ENCODE measurements around the gene NFATC3. TPM values are rescaled to one million over a fixed set of nuclear protein-coding genes. Genes with fewer than 3 reads are reported as not detected.

The NFATC3 gene
- total RNA-seq, 2 experiments from 2014 or later = 166 to 169 TPM

DNA sequence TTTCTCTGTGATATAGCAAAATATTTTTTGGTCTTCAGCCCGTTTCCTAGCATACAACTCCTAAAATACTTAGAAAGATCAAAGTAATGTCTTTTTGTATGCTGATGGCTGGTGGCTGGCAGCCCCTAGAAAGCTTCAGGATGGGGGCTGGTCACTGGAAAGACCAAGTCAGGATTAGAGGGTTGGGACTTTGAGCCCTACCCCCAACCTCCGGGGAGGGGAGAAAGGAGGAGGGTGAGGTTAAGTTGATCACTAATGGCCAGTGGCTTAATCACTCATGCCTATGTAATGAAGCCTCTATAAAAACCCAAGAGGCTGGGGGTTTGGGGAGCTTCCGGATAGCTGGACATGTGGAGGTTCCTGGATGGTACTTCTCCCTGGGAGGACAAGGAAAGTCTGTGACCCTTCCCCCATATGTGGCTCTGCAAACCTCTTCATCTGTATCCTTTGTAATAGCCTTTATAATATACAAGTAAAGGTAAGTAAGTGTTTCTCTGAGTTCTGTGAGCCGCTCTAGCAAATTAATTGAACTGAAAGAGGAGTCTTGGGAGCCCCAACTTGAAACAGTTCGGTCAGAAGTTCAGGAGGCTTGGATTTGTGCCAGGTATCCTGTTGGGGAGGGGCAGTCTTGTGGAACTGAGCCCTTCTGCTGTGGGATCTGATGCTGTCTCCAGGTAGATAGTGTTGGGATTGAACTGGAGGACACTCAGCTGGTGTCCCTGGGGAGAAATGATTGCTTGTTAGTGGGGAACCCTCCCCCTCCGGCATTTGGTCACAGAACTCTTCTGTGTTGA lies 182.6 kb downstream of the NFATC3 start:
- ATAC-seq = no peak
- no peaks in the 10 kb centered on the region for H3K9me3 Mint-ChIP-seq (ENCODE audit: insufficient read depth)
- peak overlapping the region; percentile 48 for H3K4me3 Mint-ChIP-seq
- ChIA-PET POLR2A (interaction anchor here (0.6 kb wide), 1 partner anchor 43 kb away, joined by 3 read pairs; the partner anchor contains the start of genes PRMT7 and SLC7A6OS), CTCF (interaction anchor here (2.3 to 7.6 kb wide), 4 partner anchors 16 to 61 kb away, joined by 8 to 346 read pairs (median 12); no protein-coding TSS in a partner anchor)
- peak overlapping the region; percentile 10 for H3K27ac Mint-ChIP-seq
- no peaks in the 10 kb centered on the region for H3K27me3 Mint-ChIP-seq (ENCODE audit: low read depth)
- H3K36me3 Mint-ChIP-seq (ENCODE audit: low read depth) = peaks cover 40% of the 10 kb centered on the region
- H3K4me1 Mint-ChIP-seq (ENCODE audit: low read depth) = peaks cover 73% of the 10 kb centered on the region
- no peak for DNase-seq

DNA sequence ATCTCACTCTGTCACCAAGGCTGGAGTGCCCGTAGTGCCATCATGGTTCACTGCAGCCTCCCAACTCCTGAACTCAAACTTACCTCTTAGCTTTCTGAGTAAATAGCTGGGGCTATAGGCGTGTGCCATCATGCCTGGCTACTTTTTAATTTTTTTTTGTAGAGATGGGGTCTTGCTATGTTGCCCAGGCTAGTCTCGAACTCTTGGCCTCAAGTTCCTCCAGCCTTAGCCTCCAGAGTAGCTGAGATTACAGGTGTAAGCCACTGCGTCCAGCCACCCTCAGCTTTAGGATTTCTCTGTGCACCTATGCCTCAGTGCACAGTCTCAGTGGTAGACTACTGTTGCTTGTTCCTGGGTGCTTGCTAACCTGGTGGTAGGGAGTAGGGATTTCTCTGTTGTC lies 184.6 kb downstream of the NFATC3 start:
- no peaks in the 10 kb centered on the region for H3K27me3 Mint-ChIP-seq (ENCODE audit: low read depth)
- CTCF ChIA-PET = interaction anchor here (1.0 to 2.7 kb wide), 6 partner anchors 9 to 59 kb away, joined by 3 to 14 read pairs (median 7); no protein-coding TSS in a partner anchor
- no peak overlapping the region for H3K4me3 Mint-ChIP-seq
- peaks cover 83% of the 10 kb centered on the region for H3K4me1 Mint-ChIP-seq (ENCODE audit: low read depth)
- POLR2A ChIA-PET = interaction anchor here (0.8 to 1.7 kb wide), 4 partner anchors 16 to 42 kb away, joined by 3 to 10 read pairs (median 4); no protein-coding TSS in a partner anchor
- no peak for ATAC-seq
- DNase-seq = no peak
- H3K36me3 Mint-ChIP-seq (ENCODE audit: low read depth) = peaks cover 59% of the 10 kb centered on the region
- H3K9me3 Mint-ChIP-seq (ENCODE audit: insufficient read depth) = no peaks in the 10 kb centered on the region
- peak overlapping the region; percentile 67 for H3K27ac Mint-ChIP-seq

DNA sequence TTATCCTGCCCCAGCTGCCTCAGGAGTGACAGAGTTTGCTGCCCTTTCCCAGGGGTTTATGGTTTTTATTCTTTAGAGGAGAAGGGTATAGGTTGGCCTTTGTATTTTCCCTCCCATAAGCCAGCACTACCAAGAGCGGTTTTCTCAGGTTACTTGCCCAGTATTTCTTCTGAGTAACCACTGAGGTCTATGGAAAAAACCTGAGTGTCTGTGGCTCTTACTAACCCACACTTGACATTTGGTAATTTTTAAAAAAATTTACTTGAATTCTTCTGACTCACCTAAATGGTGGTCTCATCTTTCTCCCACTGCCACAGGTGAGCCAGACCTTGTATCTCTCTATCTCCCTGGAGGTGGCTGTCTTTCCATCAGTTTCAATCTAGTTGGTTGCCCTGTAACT lies 185.2 kb downstream of the NFATC3 start:
- DNase-seq = no peak
- ATAC-seq = peak; percentile 20
- Mint-ChIP-seq H3K9me3 (ENCODE audit: insufficient read depth) (no peaks in the 10 kb centered on the region), H3K4me3 (no peak overlapping the region), H3K4me1 (ENCODE audit: low read depth) (peaks cover 85% of the 10 kb centered on the region), H3K36me3 (ENCODE audit: low read depth) (peaks cover 61% of the 10 kb centered on the region), H3K27me3 (ENCODE audit: low read depth) (no peaks in the 10 kb centered on the region), H3K27ac (peak overlapping the region; percentile 67)
- ChIA-PET POLR2A (interaction anchor here (0.8 to 1.7 kb wide), 2 partner anchors 16 to 42 kb away, joined by 3 to 10 read pairs; no protein-coding TSS in a partner anchor), CTCF (interaction anchor here (1.0 to 7.9 kb wide), 7 partner anchors 8 to 59 kb away, joined by 3 to 118 read pairs (median 8); partner anchors contain the start of gene SLC7A6)

DNA sequence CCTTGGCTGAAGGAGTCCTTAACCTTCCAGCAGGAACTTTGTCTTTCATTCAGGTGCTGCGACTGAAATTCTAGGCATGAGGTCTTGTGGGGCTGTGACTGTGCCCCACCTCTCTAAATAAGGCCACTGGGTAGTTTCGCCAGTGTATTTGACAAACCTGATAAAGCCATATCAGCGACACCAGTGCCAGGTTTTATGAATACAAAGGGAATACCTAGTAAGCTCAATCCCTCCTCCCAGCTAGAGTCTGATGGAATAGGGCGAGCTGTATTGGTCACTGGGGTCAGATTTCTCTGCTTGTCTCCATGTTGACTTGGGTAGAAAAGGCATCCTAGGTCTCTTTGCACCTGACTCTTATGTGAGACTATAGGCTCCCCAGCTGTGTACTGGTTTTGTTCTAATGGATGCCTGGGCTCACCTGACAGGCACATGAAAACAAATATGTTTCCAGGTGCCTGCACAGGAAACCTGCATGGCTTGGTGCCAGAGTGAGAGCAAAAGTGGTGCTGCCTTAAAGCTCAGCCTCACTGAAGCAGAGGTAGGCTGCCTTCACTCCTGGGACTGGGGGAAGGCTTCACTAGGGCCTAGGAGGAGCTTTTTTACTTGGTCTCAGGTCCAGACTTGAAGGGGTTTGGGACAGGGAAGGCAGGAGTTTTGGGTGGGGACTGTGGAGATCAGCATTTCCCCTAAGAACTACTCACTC lies 187.5 kb downstream of the NFATC3 start:
- ATAC-seq = peak; percentile 27
- H3K27me3 Mint-ChIP-seq (ENCODE audit: low read depth) = no peaks in the 10 kb centered on the region
- H3K4me3 Mint-ChIP-seq = peak overlapping the region; percentile 37
- H3K9me3 Mint-ChIP-seq (ENCODE audit: insufficient read depth) = no peaks in the 10 kb centered on the region
- peaks cover 65% of the 10 kb centered on the region for H3K36me3 Mint-ChIP-seq (ENCODE audit: low read depth)
- peaks cover 85% of the 10 kb centered on the region for H3K4me1 Mint-ChIP-seq (ENCODE audit: low read depth)
- DNase-seq = peak; percentile 43
- ChIA-PET CTCF (interaction anchor here (1.6 to 7.9 kb wide), 6 partner anchors 10 to 56 kb away, joined by 3 to 118 read pairs (median 14); partner anchors contain the start of genes PRMT7, SLC7A6 and SLC7A6OS), POLR2A (interaction anchor here (0.7 to 1.9 kb wide), 7 partner anchors 8 to 31 kb away, joined by 3 to 9 read pairs (median 3); partner anchors contain the start of gene SLC7A6)
- H3K27ac Mint-ChIP-seq = peak overlapping the region; percentile 84

DNA sequence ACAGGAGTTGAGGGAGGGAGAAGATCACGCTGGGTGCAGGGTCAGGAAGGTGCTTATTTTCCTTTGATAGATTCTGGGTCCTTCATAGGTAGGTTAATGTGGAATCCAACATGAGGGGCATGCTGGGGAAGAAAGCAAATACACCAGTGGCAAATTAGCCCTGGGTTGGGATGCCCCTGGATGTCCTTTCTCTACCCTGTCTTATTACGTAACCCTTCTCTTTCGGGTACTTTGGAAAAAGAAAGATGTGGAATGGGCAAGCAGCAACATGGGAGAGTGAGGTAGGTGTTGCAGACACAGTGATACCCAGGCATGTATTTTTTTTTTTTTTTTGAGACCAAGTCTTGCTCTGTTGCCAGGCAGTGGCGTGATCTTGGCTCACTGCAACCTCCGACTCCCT lies 188.3 kb downstream of the NFATC3 start:
- Mint-ChIP-seq H3K9me3 (ENCODE audit: insufficient read depth) (no peaks in the 10 kb centered on the region), H3K36me3 (ENCODE audit: low read depth) (peaks cover 59% of the 10 kb centered on the region), H3K27ac (peak overlapping the region; percentile 84), H3K4me3 (peak overlapping the region; percentile 37), H3K4me1 (ENCODE audit: low read depth) (peaks cover 77% of the 10 kb centered on the region), H3K27me3 (ENCODE audit: low read depth) (no peaks in the 10 kb centered on the region)
- no peak for DNase-seq
- ChIA-PET POLR2A (interaction anchor here (0.9 to 1.9 kb wide), 4 partner anchors 7 to 16 kb away, joined by 3 to 9 read pairs (median 6); partner anchors contain the start of gene SLC7A6), CTCF (interaction anchor here (1.6 to 7.9 kb wide), 7 partner anchors 11 to 55 kb away, joined by 3 to 118 read pairs (median 11); partner anchors contain the start of genes PRMT7, SLC7A6 and SLC7A6OS)
- ATAC-seq = no peak

DNA sequence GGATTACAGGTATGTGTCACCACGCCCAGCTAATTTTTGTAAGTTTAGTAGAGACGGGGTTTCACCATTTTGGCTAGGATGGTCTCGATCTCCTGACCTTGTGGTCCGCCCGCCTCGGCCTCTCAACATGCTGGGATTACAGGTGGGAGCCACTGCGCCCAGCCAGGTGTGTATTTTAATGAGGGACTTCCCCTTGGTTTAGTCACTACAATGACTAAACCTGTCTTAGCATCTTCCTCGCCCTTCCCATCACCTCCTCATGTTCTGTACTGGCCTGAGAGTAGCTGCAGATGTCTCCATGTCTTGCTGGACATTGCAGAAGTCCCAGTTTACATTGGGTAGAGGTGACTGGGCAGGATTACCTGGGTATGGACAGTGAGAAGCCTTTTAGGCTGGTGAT lies 188.7 kb downstream of the NFATC3 start:
- no peaks in the 10 kb centered on the region for H3K9me3 Mint-ChIP-seq (ENCODE audit: insufficient read depth)
- H3K27me3 Mint-ChIP-seq (ENCODE audit: low read depth) = no peaks in the 10 kb centered on the region
- CTCF ChIA-PET = interaction anchor here (1.5 to 7.9 kb wide), 7 partner anchors 11 to 55 kb away, joined by 3 to 118 read pairs (median 11); partner anchors contain the start of genes PRMT7, SLC7A6 and SLC7A6OS
- POLR2A ChIA-PET = interaction anchor here (0.7 to 1.8 kb wide), 5 partner anchors 10 to 37 kb away, joined by 3 to 8 read pairs (median 4); partner anchors contain the start of genes PRMT7, SLC7A6 and SLC7A6OS
- DNase-seq (no peak), ATAC-seq (no peak)
- peak overlapping the region; percentile 81 for H3K27ac Mint-ChIP-seq
- H3K4me3 Mint-ChIP-seq = no peak overlapping the region
- H3K36me3 Mint-ChIP-seq (ENCODE audit: low read depth) = peaks cover 59% of the 10 kb centered on the region
- H3K4me1 Mint-ChIP-seq (ENCODE audit: low read depth) = peaks cover 76% of the 10 kb centered on the region

DNA sequence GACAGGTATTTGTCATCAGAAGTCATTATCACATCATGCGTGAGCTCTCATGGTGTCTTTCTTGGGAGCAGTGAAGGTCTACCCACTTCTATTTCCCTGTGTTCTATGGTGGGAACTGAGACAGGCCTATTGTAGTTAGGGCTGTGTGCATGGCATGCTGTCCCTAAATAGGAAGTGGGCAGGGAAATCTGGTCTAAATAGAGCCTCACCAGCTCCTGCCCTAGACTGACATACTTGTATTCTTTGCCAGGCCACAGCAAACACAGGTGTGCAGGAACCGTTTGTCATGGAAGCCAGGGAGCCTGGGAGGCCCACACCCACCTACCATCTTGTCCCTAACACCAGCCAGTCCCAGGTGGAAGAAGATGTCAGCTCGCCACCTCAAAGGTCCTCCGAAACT lies 189.3 kb downstream of the NFATC3 start:
- ATAC-seq (no peak), DNase-seq (no peak)
- POLR2A ChIA-PET = interaction anchor here (0.7 to 2.4 kb wide), 5 partner anchors 9 to 36 kb away, joined by 3 to 8 read pairs (median 5); partner anchors contain the start of genes PRMT7, SLC7A6 and SLC7A6OS
- H3K9me3 Mint-ChIP-seq (ENCODE audit: insufficient read depth) = no peaks in the 10 kb centered on the region
- CTCF ChIA-PET = interaction anchor here (1.5 to 7.9 kb wide), 6 partner anchors 10 to 37 kb away, joined by 3 to 118 read pairs (median 11); partner anchors contain the start of genes PRMT7, SLC7A6 and SLC7A6OS
- peaks cover 58% of the 10 kb centered on the region for H3K36me3 Mint-ChIP-seq (ENCODE audit: low read depth)
- H3K27ac Mint-ChIP-seq = peak overlapping the region; percentile 81
- peak overlapping the region; percentile 20 for H3K4me3 Mint-ChIP-seq
- peaks cover 74% of the 10 kb centered on the region for H3K4me1 Mint-ChIP-seq (ENCODE audit: low read depth)
- H3K27me3 Mint-ChIP-seq (ENCODE audit: low read depth) = no peaks in the 10 kb centered on the region

DNA sequence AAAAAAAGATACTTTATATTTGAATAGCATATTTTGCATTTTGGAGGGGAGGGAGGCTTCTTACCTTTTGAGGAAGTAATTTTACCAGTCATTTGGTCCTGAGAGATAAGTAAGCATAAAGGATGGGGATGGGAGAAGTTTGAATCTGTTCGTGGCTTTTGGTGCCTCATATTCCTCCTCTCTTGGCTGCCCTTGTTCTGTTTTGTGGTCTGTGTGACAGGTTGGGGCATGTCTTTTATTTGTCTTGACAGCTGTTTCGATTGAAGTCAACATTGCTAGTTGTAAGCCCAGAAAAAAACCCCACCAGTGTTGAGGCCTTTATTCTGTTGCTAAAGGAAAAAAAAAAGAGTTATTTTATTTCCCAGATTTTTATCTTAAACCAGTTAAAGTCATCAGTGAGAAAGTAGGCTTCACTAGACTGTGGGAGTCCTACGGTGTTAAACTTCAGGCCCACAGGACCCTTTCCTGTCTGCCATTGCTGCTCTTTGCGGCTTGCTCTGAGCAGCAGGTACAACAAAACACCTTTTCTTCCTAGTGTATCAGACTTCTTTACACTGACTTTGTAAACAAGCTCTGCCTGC lies 190.5 kb downstream of the NFATC3 start:
- CTCF ChIA-PET = interaction anchor here (1.1 to 7.9 kb wide), 7 partner anchors 9 to 53 kb away, joined by 3 to 118 read pairs (median 6); partner anchors contain the start of genes PRMT7, SLC7A6 and SLC7A6OS
- Mint-ChIP-seq H3K36me3 (ENCODE audit: low read depth) (peaks cover 58% of the 10 kb centered on the region), H3K27ac (peak overlapping the region; percentile 89), H3K4me3 (peak overlapping the region; percentile 65), H3K4me1 (ENCODE audit: low read depth) (peaks cover 72% of the 10 kb centered on the region), H3K9me3 (ENCODE audit: insufficient read depth) (no peaks in the 10 kb centered on the region), H3K27me3 (ENCODE audit: low read depth) (no peaks in the 10 kb centered on the region)
- peak; percentile 67 for DNase-seq
- POLR2A ChIA-PET = interaction anchor here (0.6 to 2.4 kb wide), 8 partner anchors 8 to 71 kb away, joined by 3 to 6 read pairs (median 3); partner anchors contain the start of genes PRMT7, SLC7A6 and SLC7A6OS
- peak; percentile 82 for ATAC-seq

DNA sequence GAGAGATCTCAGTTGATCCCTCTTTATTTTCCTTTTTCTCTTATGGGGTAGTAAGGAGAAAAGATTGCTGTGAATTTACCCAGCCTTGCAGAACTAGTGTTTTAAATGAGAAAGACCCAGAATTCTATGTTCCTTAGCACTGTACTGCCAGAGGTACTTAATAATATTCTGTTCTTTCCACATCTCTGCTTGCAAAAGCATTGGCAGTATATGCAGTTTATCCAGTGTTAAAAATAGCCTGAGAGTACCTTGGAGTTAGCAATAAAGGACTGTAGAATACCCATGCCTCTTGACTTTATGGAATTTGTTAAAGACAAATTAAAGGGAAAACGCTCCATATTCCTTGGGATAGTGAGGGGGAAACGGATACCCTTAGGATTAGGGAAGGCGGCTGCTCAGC lies 191.1 kb downstream of the NFATC3 start:
- Mint-ChIP-seq H3K4me1 (ENCODE audit: low read depth) (peaks cover 72% of the 10 kb centered on the region), H3K27me3 (ENCODE audit: low read depth) (no peaks in the 10 kb centered on the region), H3K4me3 (peak overlapping the region; percentile 65), H3K36me3 (ENCODE audit: low read depth) (peaks cover 59% of the 10 kb centered on the region), H3K9me3 (ENCODE audit: insufficient read depth) (no peaks in the 10 kb centered on the region), H3K27ac (peak overlapping the region; percentile 89)
- DNase-seq (no peak), ATAC-seq (peak; percentile 2)
- ChIA-PET CTCF (interaction anchor here (0.7 to 7.9 kb wide), 7 partner anchors 8 to 53 kb away, joined by 3 to 118 read pairs (median 6); partner anchors contain the start of genes PRMT7, SLC7A6 and SLC7A6OS), POLR2A (interaction anchor here (0.6 to 2.4 kb wide), 7 partner anchors 8 to 34 kb away, joined by 3 to 6 read pairs (median 3); partner anchors contain the start of genes PRMT7, SLC7A6 and SLC7A6OS)

All from activated CD8-positive, alpha-beta T cell treated with anti-CD3 and anti-CD28 coated beads, Interleukin-2, amount 10 ng/mL, durations not matched to agents 7 days and 5 days (primary cell).